HepG2 (cell line): ENCODE results near the gene RFC2. TPM values are rescaled to one million over a fixed set of nuclear protein-coding genes. Genes with fewer than 3 reads are reported as not detected.

Experiments
- CSRNP2 ChIP-seq: sonication (generic); formaldehyde crosslinking; conservative IDR thresholded peaks from 2 replicates; pipeline ENCODE4 v1.8.0; 2022; ENCODE audit warnings: low read depth, missing genetic modification reagents
- FOXO4 ChIP-seq: sonication (generic); formaldehyde crosslinking; conservative IDR thresholded peaks from 2 replicates; pipeline ENCODE4 v1.8.1; 2023; ENCODE audit warnings: missing genetic modification reagents
- HHEX ChIP-seq: IDR thresholded peaks from 2 replicates; pipeline ENCODE4 v1.6.1; 2016; ENCODE audit warnings: control low read depth
- IRF9 ChIP-seq: sonication (generic); formaldehyde crosslinking; IDR thresholded peaks from 2 replicates; pipeline ENCODE4 v1.8.0; 2022; ENCODE audit warnings: missing genetic modification reagents, mild to moderate bottlenecking, borderline replicate concordance
- MIER3 ChIP-seq: IDR thresholded peaks from 2 replicates; pipeline ENCODE4 v1.6.1; 2016; ENCODE audit warnings: missing compliant biosample characterization, borderline replicate concordance
- PRPF4 ChIP-seq: fragments of 200-400 bp; formaldehyde crosslinking; IDR thresholded peaks from 2 replicates; pipeline ENCODE4 v1.6.1; 2016; ENCODE audit warnings: low read length, low read depth; ENCODE audit not compliant: poor library complexity, severe bottlenecking
- TEAD2 ChIP-seq: sonication (generic); formaldehyde crosslinking; IDR thresholded peaks from 2 replicates; pipeline ENCODE4 v1.9.0; 2021; ENCODE audit warnings: missing genetic modification reagents
- ZHX1 ChIP-seq: sonication (generic); formaldehyde crosslinking; IDR thresholded peaks from 2 replicates; pipeline ENCODE4 v1.8.1; 2022; ENCODE audit warnings: low read depth, mild to moderate bottlenecking, missing genetic modification reagents
- ZMAT5 ChIP-seq: sonication (generic); formaldehyde crosslinking; IDR thresholded peaks from 2 replicates; pipeline ENCODE4 v1.5.0; 2020; ENCODE audit warnings: mild to moderate bottlenecking, low read depth, missing genetic modification reagents, borderline replicate concordance
- ZNF644 ChIP-seq: IDR thresholded peaks from 2 replicates; pipeline ENCODE4 v1.6.1; 2016; ENCODE audit warnings: low read depth
- ZNF768 ChIP-seq: sonication (generic); formaldehyde crosslinking; IDR thresholded peaks from 2 replicates; pipeline ENCODE4 v1.4.0; 2020; ENCODE audit warnings: missing genetic modification reagents
- ZSCAN9 ChIP-seq: IDR thresholded peaks from 2 replicates; pipeline ENCODE4 v1.6.1; 2016; ENCODE audit warnings: borderline replicate concordance
- polyA plus RNA-seq, 8 experiments: library from polyadenylated mRNA; depleted of rRNA in 3 of 8; stranded (reverse) in 7 of 8; unstranded in 1 of 8; fragments of >200 nt; fragmentation: Illumina TruSeq in 4 of 8; extraction: Trizol in 4 of 8; gene quantifications; 2 replicates each; pipeline versions ENCODE4 v1.2.1 to v1.2.3, GENCODE V29; 2011 to 2016; ENCODE audit warnings: low read depth in 4 of 8, missing spikeins in 1 of 8, mixed read lengths in 1 of 8; ENCODE audit not compliant: insufficient read depth in 1 of 8
- total RNA-seq, 5 experiments: library from RNA; depleted of rRNA; stranded (reverse); fragments of >200 nt; fragmentation: Illumina TruSeq; extraction: Trizol; gene quantifications; 2 replicates each; pipeline ENCODE4 v1.2.3, GENCODE V29; 2016; ENCODE audit warnings: low read depth in 1 of 5

The RFC2 gene
- total and polyA plus RNA-seq, 2 of the 13 experiments (the other 11 are each of a cell fraction or from before 2014, with no cell fraction given), result 14.6 to 43.5 TPM

- TF ChIP-seq FOXO4 (no peak), ZMAT5 (CRISPR knock-in tag) (no peak), ZNF768 (CRISPR knock-in tag) (no peak), PRPF4 (no peak), ZHX1 (0 out of 2 replicates have a peak, but pooled peaks have one; percentile 28), HHEX (CRISPR knock-in tag) (no peak), MIER3 (CRISPR knock-in tag) (no peak), ZSCAN9 (no peak), TEAD2 (CRISPR knock-in tag) (no peak), CSRNP2 (CRISPR knock-in tag) (no peak), ZNF644 (0 out of 2 replicates have a peak, but pooled peaks have one; percentile 10), IRF9 (CRISPR knock-in tag) (0 out of 2 replicates have a peak, but pooled peaks have one; percentile 3)
Measured at GRCh38 chr7:74293577-74293908, 39.3 kb upstream of the RFC2 start (continued).
